ENCODE results near the gene SLC22A16. TPM values are rescaled to one million over a fixed set of nuclear protein-coding genes. Genes with fewer than 3 reads are reported as not detected.
"Not testable (repeated sequence)": the region's sequence is repeated elsewhere in the genome, so short reads cannot be mapped to it uniquely, and the experiment has no call there.

SLC22A16 gene
- total RNA-seq, 1 donor from 2014 or later: not detected

DNA sequence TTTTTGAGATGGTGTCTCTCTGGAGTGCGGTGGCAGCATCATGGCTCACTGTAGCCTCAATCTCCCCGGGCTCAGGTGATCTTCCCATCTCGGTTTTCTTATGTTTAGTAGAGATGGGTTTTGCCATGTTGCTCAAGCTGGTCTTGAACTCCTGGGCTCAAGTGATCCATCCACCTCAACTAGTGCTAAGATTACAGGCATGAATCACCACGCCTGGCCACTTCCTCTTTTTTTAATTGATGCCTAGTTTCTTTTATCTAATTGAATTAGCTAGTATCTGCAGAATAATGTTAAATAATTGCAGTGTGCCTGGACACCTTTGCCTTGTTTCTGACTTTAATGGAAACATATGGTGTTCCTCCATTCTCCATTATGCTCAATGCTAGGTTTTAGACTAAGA is 38.4 kb upstream of the SLC22A16 start:
- H3K9me3 Mint-ChIP-seq (ENCODE audit: unreplicated experiment): no peaks in the 10 kb centered on the region
- H3K27me3 Mint-ChIP-seq (ENCODE audit: unreplicated experiment): no peaks in the 10 kb centered on the region
- no peaks in the 10 kb centered on the region for H3K4me1 Mint-ChIP-seq (ENCODE audit: low read depth, unreplicated experiment)
- no peak overlapping the region for H3K4me3 Mint-ChIP-seq (ENCODE audit: unreplicated experiment)
- no peak for DNase-seq
- no peak overlapping the region for H3K27ac Mint-ChIP-seq (ENCODE audit: unreplicated experiment)
- TF ChIP-seq, protein P1, sequence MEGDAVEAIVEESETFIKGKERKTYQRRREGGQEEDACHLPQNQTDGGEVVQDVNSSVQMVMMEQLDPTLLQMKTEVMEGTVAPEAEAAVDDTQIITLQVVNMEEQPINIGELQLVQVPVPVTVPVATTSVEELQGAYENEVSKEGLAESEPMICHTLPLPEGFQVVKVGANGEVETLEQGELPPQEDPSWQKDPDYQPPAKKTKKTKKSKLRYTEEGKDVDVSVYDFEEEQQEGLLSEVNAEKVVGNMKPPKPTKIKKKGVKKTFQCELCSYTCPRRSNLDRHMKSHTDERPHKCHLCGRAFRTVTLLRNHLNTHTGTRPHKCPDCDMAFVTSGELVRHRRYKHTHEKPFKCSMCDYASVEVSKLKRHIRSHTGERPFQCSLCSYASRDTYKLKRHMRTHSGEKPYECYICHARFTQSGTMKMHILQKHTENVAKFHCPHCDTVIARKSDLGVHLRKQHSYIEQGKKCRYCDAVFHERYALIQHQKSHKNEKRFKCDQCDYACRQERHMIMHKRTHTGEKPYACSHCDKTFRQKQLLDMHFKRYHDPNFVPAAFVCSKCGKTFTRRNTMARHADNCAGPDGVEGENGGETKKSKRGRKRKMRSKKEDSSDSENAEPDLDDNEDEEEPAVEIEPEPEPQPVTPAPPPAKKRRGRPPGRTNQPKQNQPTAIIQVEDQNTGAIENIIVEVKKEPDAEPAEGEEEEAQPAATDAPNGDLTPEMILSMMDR (IDR thresholded peaks at IDR 0.05; ENCODE audit: partially characterized antibody, unreplicated experiment): no peak
- no peaks in the 10 kb centered on the region for H3K36me3 Mint-ChIP-seq (ENCODE audit: unreplicated experiment)

GRCh38 chr6:110512991-110513390 is 36.6 kb upstream of the SLC22A16 start:
- no peak overlapping the region for H3K4me3 Mint-ChIP-seq (ENCODE audit: unreplicated experiment)
- H3K27me3 Mint-ChIP-seq (ENCODE audit: unreplicated experiment): no peaks in the 10 kb centered on the region
- DNase-seq: no peak
- no peak overlapping the region for H3K27ac Mint-ChIP-seq (ENCODE audit: unreplicated experiment)
- TF ChIP-seq, protein P1 (IDR thresholded peaks at IDR 0.05; ENCODE audit: partially characterized antibody, unreplicated experiment): no peak
- peaks cover 5% of the 10 kb centered on the region for H3K36me3 Mint-ChIP-seq (ENCODE audit: unreplicated experiment)
- H3K9me3 Mint-ChIP-seq (ENCODE audit: unreplicated experiment): no peaks in the 10 kb centered on the region
- H3K4me1 Mint-ChIP-seq (ENCODE audit: low read depth, unreplicated experiment): no peaks in the 10 kb centered on the region

DNA sequence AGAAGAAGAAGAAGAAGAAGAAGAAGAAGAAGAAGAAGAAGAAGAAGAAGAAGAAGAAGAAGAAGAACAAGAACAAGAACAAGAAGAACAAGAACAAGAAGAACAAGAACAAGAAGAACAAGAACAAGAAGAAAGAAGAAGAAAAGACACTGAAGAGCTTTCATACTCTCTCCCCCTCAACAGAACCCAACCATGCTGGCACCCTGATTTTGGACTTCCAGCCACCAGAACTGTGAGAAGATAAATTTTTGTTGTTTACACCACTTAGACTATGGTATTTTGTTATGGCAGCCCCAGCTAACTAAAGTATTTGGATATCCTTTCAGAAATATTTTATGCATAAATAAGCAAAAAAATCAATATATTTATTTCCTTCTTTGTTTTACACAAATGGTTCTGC is 36.1 kb upstream of the SLC22A16 start:
- H3K4me3 Mint-ChIP-seq (ENCODE audit: unreplicated experiment); H3K27me3 Mint-ChIP-seq (ENCODE audit: unreplicated experiment): not testable (repeated sequence)

DNA sequence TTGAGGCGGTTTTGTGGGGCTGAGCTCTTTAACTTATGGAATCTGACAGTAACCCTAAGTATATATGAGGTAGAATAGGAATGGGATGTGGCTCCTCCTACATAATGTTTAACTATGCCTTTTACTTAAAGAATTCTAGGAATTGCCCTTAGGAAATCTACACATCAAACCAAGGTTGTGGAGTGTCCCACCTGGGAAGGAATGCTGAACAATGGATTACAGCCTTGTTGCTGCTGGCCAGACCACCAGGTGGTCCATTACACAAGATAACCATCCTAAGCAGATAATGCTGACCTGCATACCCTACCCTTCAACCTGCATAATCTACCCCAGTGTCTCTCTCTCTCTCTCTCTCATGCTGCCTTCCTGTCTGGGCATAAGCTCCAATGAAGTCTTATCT is 35.0 kb upstream of the SLC22A16 start:
- TF ChIP-seq, protein P1 (IDR thresholded peaks at IDR 0.05; ENCODE audit: partially characterized antibody, unreplicated experiment): no peak
- Mint-ChIP-seq H3K27ac (ENCODE audit: unreplicated experiment) (no peak overlapping the region), H3K4me3 (ENCODE audit: unreplicated experiment) (no peak overlapping the region)

More for the DNA sequence above, 36.1 kb upstream of the SLC22A16 start:
- H3K9me3 Mint-ChIP-seq (ENCODE audit: unreplicated experiment); H3K36me3 Mint-ChIP-seq (ENCODE audit: unreplicated experiment); H3K27ac Mint-ChIP-seq (ENCODE audit: unreplicated experiment); DNase-seq; H3K4me1 Mint-ChIP-seq (ENCODE audit: low read depth, unreplicated experiment): not testable (repeated sequence)

DNA sequence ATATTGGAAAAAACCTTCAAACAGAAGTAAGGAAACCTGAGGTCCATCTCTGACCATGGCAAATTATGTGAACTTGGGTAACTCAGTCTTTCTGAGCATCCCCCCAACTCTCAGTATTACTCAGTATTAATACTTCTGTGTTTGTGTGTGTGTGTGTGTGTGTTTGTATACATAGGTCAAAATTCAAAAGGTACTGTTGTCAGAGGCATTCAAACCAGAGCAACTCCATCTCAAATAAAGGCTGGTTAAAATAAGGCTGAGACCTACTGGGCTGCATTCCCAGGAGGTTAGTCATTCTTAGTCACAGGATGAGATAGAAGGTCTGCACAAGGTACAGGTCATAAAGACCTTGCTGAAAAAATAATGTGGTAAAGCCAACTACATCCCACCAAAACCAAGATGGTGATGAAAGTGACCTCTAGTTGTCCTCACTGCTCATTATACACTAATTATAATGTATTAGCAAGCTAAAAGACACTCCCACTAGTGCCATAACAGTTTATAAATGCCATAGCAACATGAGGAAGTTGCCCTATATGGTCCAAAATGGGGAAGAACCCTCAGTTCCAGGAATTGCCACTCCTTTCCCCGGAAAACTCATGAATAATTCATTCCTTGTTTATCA is 33.3 kb upstream of the SLC22A16 start:
- Mint-ChIP-seq H3K4me3 (ENCODE audit: unreplicated experiment) (no peak overlapping the region), H3K4me1 (ENCODE audit: low read depth, unreplicated experiment) (no peaks in the 10 kb centered on the region), H3K36me3 (ENCODE audit: unreplicated experiment) (peaks cover 5% of the 10 kb centered on the region), H3K27me3 (ENCODE audit: unreplicated experiment) (peaks cover 5% of the 10 kb centered on the region), H3K27ac (ENCODE audit: unreplicated experiment) (no peak overlapping the region), H3K9me3 (ENCODE audit: unreplicated experiment) (no peaks in the 10 kb centered on the region)
- DNase-seq: no peak
- TF ChIP-seq, protein P1 (IDR thresholded peaks at IDR 0.05; ENCODE audit: partially characterized antibody, unreplicated experiment): no peak

More for the DNA sequence above, 35.0 kb upstream of the SLC22A16 start:
- Mint-ChIP-seq H3K27me3 (ENCODE audit: unreplicated experiment) (peaks cover 2% of the 10 kb centered on the region), H3K36me3 (ENCODE audit: unreplicated experiment) (peaks cover 5% of the 10 kb centered on the region), H3K9me3 (ENCODE audit: unreplicated experiment) (no peaks in the 10 kb centered on the region), H3K4me1 (ENCODE audit: low read depth, unreplicated experiment) (no peaks in the 10 kb centered on the region)
- DNase-seq: no peak

GRCh38 chr6:110504891-110505290 is 28.5 kb upstream of the SLC22A16 start:
- H3K4me1 Mint-ChIP-seq (ENCODE audit: low read depth, unreplicated experiment); H3K27me3 Mint-ChIP-seq (ENCODE audit: unreplicated experiment); H3K4me3 Mint-ChIP-seq (ENCODE audit: unreplicated experiment); H3K27ac Mint-ChIP-seq (ENCODE audit: unreplicated experiment); H3K9me3 Mint-ChIP-seq (ENCODE audit: unreplicated experiment); H3K36me3 Mint-ChIP-seq (ENCODE audit: unreplicated experiment); DNase-seq: not testable (repeated sequence)

All from glutamatergic neuron (in vitro differentiated cells).